ENCODE data around the gene TBCEL. TPM values are rescaled to one million over a fixed set of nuclear protein-coding genes. Genes with fewer than 3 reads are reported as not detected.
A peak's percentile ranks its signal among the peaks of the same experiment; 100 is the strongest.
"Not testable (repeated sequence)": the region's sequence is repeated elsewhere in the genome, so short reads cannot be mapped to it uniquely, and the experiment has no call there.

Gene TBCEL
- total and polyA plus RNA-seq, 12 donors: 3.9 to 39.9 (median 28.8) TPM

DNA sequence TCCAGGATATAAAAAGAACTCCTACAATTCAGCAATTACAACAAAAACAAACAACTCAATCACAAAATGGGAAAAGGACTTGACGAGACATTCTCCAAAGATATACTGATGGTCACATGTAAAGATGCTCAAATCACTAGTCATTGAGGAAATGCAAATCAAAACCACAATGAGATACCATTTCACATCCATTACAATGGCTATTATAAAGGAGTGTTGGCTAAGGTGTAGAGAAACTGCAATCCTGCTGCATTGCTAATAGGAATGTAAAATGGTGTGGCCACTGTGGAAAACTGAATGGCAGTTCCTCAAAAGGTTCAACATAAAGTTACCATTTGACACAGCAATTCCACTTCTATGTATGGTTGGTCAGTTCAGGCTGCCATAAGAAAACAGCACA is 11.8 kb upstream of the TBCEL start:
- intact Hi-C loops (cut with DNase I): no loop called here
- no peak for DNase-seq
- 74 to 81% methylated on average over 1 of the region's 1 CpG for WGBS, 2 donors

DNA sequence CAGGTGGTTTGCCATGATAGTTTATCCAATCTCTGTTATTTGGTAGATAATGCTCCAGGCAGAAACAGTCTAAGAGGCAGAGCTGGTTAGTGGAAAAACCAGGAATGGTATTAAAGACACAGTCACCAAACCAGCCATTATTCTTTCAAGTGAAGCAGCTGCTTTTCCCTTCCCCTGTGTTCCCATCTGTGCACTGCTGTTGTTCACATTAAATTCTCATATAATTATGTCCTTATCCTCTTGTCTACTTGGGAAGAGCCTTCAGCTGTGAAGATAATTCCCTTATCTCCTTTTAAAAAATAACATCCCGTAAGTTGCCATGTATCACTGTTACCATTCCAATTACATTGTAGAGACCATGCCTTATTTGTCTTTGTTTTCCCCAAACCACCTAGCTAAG is 5.2 kb upstream of the TBCEL start:
- DNase-seq: no peak
- Histone ChIP-seq H3K27me3 (peaks cover 0 to 6% (median 0%) of the 10 kb centered on the region in 7 donors), H3K4me3 (no peak overlapping the region), H3K9me3 (peaks cover 0 to 3% (median 0%) of the 10 kb centered on the region in 11 donors), H3K36me3 (no peaks in the 10 kb centered on the region), H3K27ac (no peak overlapping the region), H3K4me1 (peaks cover 0 to 6% (median 2%) of the 10 kb centered on the region in 9 donors)
- intact Hi-C loops (cut with DNase I): no loop called here
- 29 to 41% methylated on average over 1 of the region's 1 CpG for whole genome bisulfite sequencing, 2 donors
- no peak for TF ChIP-seq CTCF (IDR thresholded peaks at IDR 0.05)
- ATAC-seq: no peak

More for the DNA sequence above, 11.8 kb upstream of the TBCEL start:
- no peak for ATAC-seq
- Histone ChIP-seq H3K27ac (no peak overlapping the region), H3K9me3 (peaks cover 0 to 3% (median 0%) of the 10 kb centered on the region in 11 donors), H3K4me1 (no peaks in the 10 kb centered on the region), H3K27me3 (peaks cover 0 to 9% (median 0%) of the 10 kb centered on the region in 7 donors), H3K4me3 (no peak overlapping the region), H3K36me3 (no peaks in the 10 kb centered on the region)
- no peak for TF ChIP-seq CTCF (IDR thresholded peaks at IDR 0.05)

DNA sequence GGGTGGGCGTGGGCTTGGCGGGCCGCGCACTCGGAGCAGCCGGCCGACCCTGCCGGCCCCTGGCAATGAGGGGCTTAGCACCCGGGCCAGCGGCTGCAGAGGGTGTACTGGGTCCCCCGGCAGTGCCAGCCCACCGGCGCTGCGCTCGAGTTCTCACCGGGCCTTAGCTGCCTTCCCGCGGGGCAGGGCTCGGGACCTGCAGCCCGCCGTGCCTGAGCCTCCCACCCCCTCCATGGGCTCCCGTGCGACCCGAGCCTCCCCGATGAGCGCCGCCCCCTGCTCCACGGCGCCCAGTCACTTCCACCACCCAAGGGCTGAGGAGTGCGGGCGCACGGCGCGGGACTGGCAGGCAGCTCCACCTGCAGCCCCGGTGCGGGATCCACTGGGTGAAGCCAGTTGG is 2.2 kb upstream of the TBCEL start:
- H3K9me3 ChIP-seq; DNase-seq; H3K4me3 ChIP-seq; intact Hi-C loops (cut with DNase I); ATAC-seq; H3K27ac ChIP-seq; H3K27me3 ChIP-seq; H3K36me3 ChIP-seq: not testable (repeated sequence)
- 93 to 99% methylated on average over 36 of the region's 36 CpGs for WGBS, 2 donors
- peaks cover 0 to 29% (median 20%) of the 10 kb centered on the region in 9 donors for H3K4me1 ChIP-seq

GRCh38 chr11:121024989-121025388 is 1.1 kb downstream of the TBCEL start:
- H3K4me3 ChIP-seq: peak overlapping the region in 9 of 10 donors; percentile 77 to 98 (median 88)
- no peaks in the 10 kb centered on the region for H3K36me3 ChIP-seq
- peak; percentile 54 to 91 (median 78) for ATAC-seq
- no peak for TF ChIP-seq CTCF (IDR thresholded peaks at IDR 0.05)
- no peaks in the 10 kb centered on the region for H3K27me3 ChIP-seq
- DNase-seq: peak in 1 of 2 donors; percentile 40
- H3K27ac ChIP-seq: peak overlapping the region in 9 of 10 donors; percentile 33 to 86 (median 81)
- no peaks in the 10 kb centered on the region for H3K9me3 ChIP-seq
- WGBS, 2 donors: 45 to 54% methylated on average over 3 of the region's 3 CpGs
- H3K4me1 ChIP-seq: peaks cover 0 to 44% (median 26%) of the 10 kb centered on the region in 9 donors
- intact Hi-C loops (cut with DNase I): no loop called here

- WGBS, 2 donors: 38 to 46% methylated on average over 2 of the region's 2 CpGs
- intact Hi-C loops (cut with DNase I): no loop called here
- peaks cover 0 to 46% (median 25%) of the 10 kb centered on the region in 9 donors for H3K4me1 ChIP-seq
- no peaks in the 10 kb centered on the region for H3K36me3 ChIP-seq
- no peak overlapping the region for H3K27ac ChIP-seq
- H3K4me3 ChIP-seq: no peak overlapping the region
- ATAC-seq (no peak), DNase-seq (no peak)
- TF ChIP-seq CTCF (IDR thresholded peaks at IDR 0.05): no peak
- H3K27me3 ChIP-seq: no peaks in the 10 kb centered on the region
- H3K9me3 ChIP-seq: no peaks in the 10 kb centered on the region
These were observed 5.3 kb downstream of the TBCEL start for GRCh38 chr11:121029153-121029552.
